ENCODE measurements around the gene CCDC200. TPM values are rescaled to one million over a fixed set of nuclear protein-coding genes. Genes with fewer than 3 reads are reported as not detected.
A peak's percentile ranks its signal among the peaks of the same experiment; 100 is the strongest.

Gene CCDC200
- total and polyA plus RNA-seq, 2 of the 13 experiments (the other 11 are each of a cell fraction or from before 2014, with no cell fraction given): not detected

DNA sequence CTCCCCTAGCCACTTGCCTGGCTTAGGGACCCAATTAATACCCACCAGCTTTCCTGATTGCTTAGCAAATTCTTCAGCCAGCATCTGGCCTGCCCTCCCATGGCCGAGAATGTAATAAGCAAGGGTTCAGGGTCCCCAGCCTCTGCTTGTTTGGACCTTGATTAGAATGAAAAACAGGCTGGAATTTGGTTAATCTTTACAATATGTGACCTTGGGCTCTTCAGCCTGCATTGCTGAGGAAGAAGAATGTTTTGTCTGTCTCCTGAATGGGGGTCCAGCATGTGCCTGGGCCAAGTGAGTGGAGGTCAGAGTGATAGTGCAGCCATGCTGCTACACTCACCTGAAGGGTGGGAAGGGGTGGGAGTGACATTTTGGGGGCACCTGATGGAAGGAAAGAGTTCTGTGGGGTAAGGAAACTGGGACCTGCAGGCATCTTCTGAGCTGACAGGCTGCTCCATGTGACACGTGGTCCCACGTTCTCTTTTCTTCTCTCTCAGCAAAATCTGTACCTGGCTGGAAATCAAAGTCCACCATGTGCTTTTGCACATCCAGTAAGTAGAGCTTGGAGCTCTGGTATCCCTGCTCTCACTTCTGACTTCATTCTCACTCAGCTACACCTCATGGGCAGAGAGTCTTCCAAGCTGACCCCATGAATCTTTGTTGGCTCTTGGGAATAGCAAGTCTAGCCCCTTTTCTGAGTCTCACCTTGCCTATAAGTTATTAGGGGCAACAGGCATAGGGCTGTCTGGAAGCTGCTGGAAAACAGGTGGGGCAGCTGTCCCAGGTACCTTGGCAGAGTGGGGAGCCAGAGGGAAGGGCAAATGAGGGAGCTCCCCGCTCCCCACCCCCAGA is 11.4 kb downstream of the CCDC200 start (continued):
- no peak for TF ChIP-seq ZBTB14 (CRISPR knock-in tag; IDR thresholded peaks at IDR 0.05)
- peak; percentile 90; the same call in 1 of the 2 replicates for TF ChIP-seq ARID2 (CRISPR knock-in tag; IDR thresholded peaks at IDR 0.05; ENCODE audit: borderline replicate concordance)
- TF ChIP-seq ZNF33B (CRISPR knock-in tag; IDR thresholded peaks at IDR 0.05): no peak
- TF ChIP-seq ZC3H13 (CRISPR knock-in tag; IDR thresholded peaks at IDR 0.05): peak; percentile 92
- TF ChIP-seq KLF13 (CRISPR knock-in tag; IDR thresholded peaks at IDR 0.05): peak; percentile 27; the same call in 1 of the 2 replicates
- TF ChIP-seq ATAD3A (CRISPR knock-in tag; IDR thresholded peaks at IDR 0.05): no peak
- TF ChIP-seq PITX1 (CRISPR knock-in tag; IDR thresholded peaks at IDR 0.05): peak; percentile 65
- no peak for TF ChIP-seq SRSF1 (optimal IDR thresholded peaks at IDR 0.05; ENCODE audit: low read depth, low read length)
- TF ChIP-seq, protein P1, sequence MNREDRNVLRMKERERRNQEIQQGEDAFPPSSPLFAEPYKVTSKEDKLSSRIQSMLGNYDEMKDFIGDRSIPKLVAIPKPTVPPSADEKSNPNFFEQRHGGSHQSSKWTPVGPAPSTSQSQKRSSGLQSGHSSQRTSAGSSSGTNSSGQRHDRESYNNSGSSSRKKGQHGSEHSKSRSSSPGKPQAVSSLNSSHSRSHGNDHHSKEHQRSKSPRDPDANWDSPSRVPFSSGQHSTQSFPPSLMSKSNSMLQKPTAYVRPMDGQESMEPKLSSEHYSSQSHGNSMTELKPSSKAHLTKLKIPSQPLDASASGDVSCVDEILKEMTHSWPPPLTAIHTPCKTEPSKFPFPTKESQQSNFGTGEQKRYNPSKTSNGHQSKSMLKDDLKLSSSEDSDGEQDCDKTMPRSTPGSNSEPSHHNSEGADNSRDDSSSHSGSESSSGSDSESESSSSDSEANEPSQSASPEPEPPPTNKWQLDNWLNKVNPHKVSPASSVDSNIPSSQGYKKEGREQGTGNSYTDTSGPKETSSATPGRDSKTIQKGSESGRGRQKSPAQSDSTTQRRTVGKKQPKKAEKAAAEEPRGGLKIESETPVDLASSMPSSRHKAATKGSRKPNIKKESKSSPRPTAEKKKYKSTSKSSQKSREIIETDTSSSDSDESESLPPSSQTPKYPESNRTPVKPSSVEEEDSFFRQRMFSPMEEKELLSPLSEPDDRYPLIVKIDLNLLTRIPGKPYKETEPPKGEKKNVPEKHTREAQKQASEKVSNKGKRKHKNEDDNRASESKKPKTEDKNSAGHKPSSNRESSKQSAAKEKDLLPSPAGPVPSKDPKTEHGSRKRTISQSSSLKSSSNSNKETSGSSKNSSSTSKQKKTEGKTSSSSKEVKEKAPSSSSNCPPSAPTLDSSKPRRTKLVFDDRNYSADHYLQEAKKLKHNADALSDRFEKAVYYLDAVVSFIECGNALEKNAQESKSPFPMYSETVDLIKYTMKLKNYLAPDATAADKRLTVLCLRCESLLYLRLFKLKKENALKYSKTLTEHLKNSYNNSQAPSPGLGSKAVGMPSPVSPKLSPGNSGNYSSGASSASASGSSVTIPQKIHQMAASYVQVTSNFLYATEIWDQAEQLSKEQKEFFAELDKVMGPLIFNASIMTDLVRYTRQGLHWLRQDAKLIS (CRISPR knock-in tag; IDR thresholded peaks at IDR 0.05): peak; percentile 60; the same call in 1 of the 2 replicates
- no peak for TF ChIP-seq TBL1XR1 (IDR thresholded peaks at IDR 0.05; ENCODE audit: borderline replicate concordance, low read length, partially characterized antibody)
- no peak; the same call in 1 of the 2 replicates for TF ChIP-seq ZC3H4 (CRISPR knock-in tag; IDR thresholded peaks at IDR 0.05; ENCODE audit: borderline replicate concordance)
- TF ChIP-seq ZNF44 (CRISPR knock-in tag; IDR thresholded peaks at IDR 0.05): peak; percentile 42; the same call in 1 of the 2 replicates
- peak; percentile 22; the same call in 1 of the 2 replicates for TF ChIP-seq ZNF572 (CRISPR knock-in tag; IDR thresholded peaks at IDR 0.05)
- TF ChIP-seq, protein P2, sequence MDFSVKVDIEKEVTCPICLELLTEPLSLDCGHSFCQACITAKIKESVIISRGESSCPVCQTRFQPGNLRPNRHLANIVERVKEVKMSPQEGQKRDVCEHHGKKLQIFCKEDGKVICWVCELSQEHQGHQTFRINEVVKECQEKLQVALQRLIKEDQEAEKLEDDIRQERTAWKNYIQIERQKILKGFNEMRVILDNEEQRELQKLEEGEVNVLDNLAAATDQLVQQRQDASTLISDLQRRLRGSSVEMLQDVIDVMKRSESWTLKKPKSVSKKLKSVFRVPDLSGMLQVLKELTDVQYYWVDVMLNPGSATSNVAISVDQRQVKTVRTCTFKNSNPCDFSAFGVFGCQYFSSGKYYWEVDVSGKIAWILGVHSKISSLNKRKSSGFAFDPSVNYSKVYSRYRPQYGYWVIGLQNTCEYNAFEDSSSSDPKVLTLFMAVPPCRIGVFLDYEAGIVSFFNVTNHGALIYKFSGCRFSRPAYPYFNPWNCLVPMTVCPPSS (IDR thresholded peaks at IDR 0.05): no peak
- TF ChIP-seq TCF7L2 (IDR thresholded peaks at IDR 0.05; ENCODE audit: low read depth, low read length): no peak
- TF ChIP-seq, protein P3, sequence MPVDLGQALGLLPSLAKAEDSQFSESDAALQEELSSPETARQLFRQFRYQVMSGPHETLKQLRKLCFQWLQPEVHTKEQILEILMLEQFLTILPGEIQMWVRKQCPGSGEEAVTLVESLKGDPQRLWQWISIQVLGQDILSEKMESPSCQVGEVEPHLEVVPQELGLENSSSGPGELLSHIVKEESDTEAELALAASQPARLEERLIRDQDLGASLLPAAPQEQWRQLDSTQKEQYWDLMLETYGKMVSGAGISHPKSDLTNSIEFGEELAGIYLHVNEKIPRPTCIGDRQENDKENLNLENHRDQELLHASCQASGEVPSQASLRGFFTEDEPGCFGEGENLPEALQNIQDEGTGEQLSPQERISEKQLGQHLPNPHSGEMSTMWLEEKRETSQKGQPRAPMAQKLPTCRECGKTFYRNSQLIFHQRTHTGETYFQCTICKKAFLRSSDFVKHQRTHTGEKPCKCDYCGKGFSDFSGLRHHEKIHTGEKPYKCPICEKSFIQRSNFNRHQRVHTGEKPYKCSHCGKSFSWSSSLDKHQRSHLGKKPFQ (CRISPR knock-in tag; IDR thresholded peaks at IDR 0.05; ENCODE audit: insufficient replicate concordance): peak; percentile 69
- no peak for TF ChIP-seq TRIM24 (CRISPR knock-in tag; IDR thresholded peaks at IDR 0.05)
- TF ChIP-seq ZNF879 (CRISPR knock-in tag; IDR thresholded peaks at IDR 0.05): peak; percentile 70; the same call in 1 of the 2 replicates
- TF ChIP-seq PLRG1 (conservative IDR thresholded peaks at IDR 0.05): no peak
- peak; percentile 97 for TF ChIP-seq PHF5A (CRISPR knock-in tag; IDR thresholded peaks at IDR 0.05; ENCODE audit: low read depth, unreplicated experiment)
- peak; percentile 60 for TF ChIP-seq ZEB1 (IDR thresholded peaks at IDR 0.05; ENCODE audit: insufficient replicate concordance, low read depth)
- TF ChIP-seq SIN3B (IDR thresholded peaks at IDR 0.05; ENCODE audit: low read length): peak; percentile 36; the same call in 1 of the 2 replicates

All from HepG2 (cell line).